ENCODE results near the gene SKI.
"Not testable (repeated sequence)": the region's sequence is repeated elsewhere in the genome, so short reads cannot be mapped to it uniquely, and the experiment has no call there.

Gene SKI

GRCh38 chr1:2326524-2326923, 98.4 kb downstream of the SKI start:
- DNase-seq (no peak), ATAC-seq (ENCODE audit: insufficient read depth, low read depth) (no peak)
- H3K27me3 ChIP-seq (ENCODE audit: insufficient read depth, low read length, poor library complexity) = no peaks in the 10 kb centered on the region
- TF ChIP-seq, protein P1, sequence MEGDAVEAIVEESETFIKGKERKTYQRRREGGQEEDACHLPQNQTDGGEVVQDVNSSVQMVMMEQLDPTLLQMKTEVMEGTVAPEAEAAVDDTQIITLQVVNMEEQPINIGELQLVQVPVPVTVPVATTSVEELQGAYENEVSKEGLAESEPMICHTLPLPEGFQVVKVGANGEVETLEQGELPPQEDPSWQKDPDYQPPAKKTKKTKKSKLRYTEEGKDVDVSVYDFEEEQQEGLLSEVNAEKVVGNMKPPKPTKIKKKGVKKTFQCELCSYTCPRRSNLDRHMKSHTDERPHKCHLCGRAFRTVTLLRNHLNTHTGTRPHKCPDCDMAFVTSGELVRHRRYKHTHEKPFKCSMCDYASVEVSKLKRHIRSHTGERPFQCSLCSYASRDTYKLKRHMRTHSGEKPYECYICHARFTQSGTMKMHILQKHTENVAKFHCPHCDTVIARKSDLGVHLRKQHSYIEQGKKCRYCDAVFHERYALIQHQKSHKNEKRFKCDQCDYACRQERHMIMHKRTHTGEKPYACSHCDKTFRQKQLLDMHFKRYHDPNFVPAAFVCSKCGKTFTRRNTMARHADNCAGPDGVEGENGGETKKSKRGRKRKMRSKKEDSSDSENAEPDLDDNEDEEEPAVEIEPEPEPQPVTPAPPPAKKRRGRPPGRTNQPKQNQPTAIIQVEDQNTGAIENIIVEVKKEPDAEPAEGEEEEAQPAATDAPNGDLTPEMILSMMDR (IDR thresholded peaks at IDR 0.05; ENCODE audit: borderline replicate concordance, extremely low read depth, low read length, poor library complexity, severe bottlenecking) = no peak
- TF ChIP-seq EZH2 (IDR thresholded peaks at IDR 0.05; ENCODE audit: borderline replicate concordance, low read depth, low read length, severe bottlenecking) = no peak
- H3K36me3 ChIP-seq (ENCODE audit: insufficient read depth, low read length) = no peaks in the 10 kb centered on the region
- H2AFZ ChIP-seq (ENCODE audit: low read depth, low read length) = no peak overlapping the region
- H3K9me3 ChIP-seq (ENCODE audit: insufficient read depth, low read length, severe bottlenecking) = no peaks in the 10 kb centered on the region
- H3K4me2 ChIP-seq (ENCODE audit: insufficient read depth, low read length) = no peak overlapping the region
- H3K9ac ChIP-seq (ENCODE audit: low read depth, low read length) = no peak overlapping the region
- no peak overlapping the region for H3K27ac ChIP-seq (ENCODE audit: low read length)
- H3K4me3 ChIP-seq (ENCODE audit: low read depth in 1 of 2, low read length in 2 of 2) = no peak overlapping the region
- no peaks in the 10 kb centered on the region for H4K20me1 ChIP-seq (ENCODE audit: insufficient read depth, low read length)
- no peaks in the 10 kb centered on the region for H3K79me2 ChIP-seq (ENCODE audit: insufficient read depth, low read length)
- no peaks in the 10 kb centered on the region for H3K4me1 ChIP-seq (ENCODE audit: insufficient read depth, low read length)

- DNase-seq; H2AFZ ChIP-seq (ENCODE audit: low read depth, low read length); H3K36me3 ChIP-seq (ENCODE audit: insufficient read depth, low read length); H3K4me1 ChIP-seq (ENCODE audit: insufficient read depth, low read length); ATAC-seq (ENCODE audit: insufficient read depth, low read depth); H3K27ac ChIP-seq (ENCODE audit: low read length); H3K9me3 ChIP-seq (ENCODE audit: insufficient read depth, low read length, severe bottlenecking); H3K27me3 ChIP-seq (ENCODE audit: insufficient read depth, low read length, poor library complexity); H3K4me2 ChIP-seq (ENCODE audit: insufficient read depth, low read length); H3K9ac ChIP-seq (ENCODE audit: low read depth, low read length); H3K4me3 ChIP-seq (ENCODE audit: low read depth in 1 of 2, low read length in 2 of 2); H3K79me2 ChIP-seq (ENCODE audit: insufficient read depth, low read length); H4K20me1 ChIP-seq (ENCODE audit: insufficient read depth, low read length): not testable (repeated sequence)
Measured at GRCh38 chr1:2327162-2327561, 99.0 kb downstream of the SKI start.

DNA sequence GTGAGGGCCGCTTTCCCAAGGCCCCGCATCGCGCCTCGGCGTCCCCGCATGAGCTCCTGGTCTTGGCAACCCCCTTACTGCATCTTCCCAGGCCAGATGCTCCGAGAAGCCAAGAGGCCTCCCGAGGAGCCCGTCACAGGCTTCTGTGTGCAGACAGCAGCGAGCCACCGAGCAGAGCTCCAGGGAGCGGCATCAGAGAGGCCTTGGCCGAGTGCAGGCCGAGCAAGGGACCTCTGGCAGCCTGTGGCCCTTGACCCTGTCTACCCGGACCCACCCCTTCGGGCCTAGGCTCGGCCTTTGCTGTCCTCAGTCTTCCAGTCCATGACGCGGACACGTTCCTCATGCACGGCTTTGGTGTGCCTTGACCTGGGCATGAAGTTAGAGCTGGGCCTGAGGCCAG, 99.7 kb downstream of the SKI start:
- Histone ChIP-seq H3K27ac (ENCODE audit: low read length) (no peak overlapping the region), H4K20me1 (ENCODE audit: insufficient read depth, low read length) (no peaks in the 10 kb centered on the region), H3K4me1 (ENCODE audit: insufficient read depth, low read length) (no peaks in the 10 kb centered on the region), H3K27me3 (ENCODE audit: insufficient read depth, low read length, poor library complexity) (no peaks in the 10 kb centered on the region), H3K9ac (ENCODE audit: low read depth, low read length) (no peak overlapping the region), H3K4me3 (ENCODE audit: low read depth in 1 of 2, low read length in 2 of 2) (no peak overlapping the region), H3K4me2 (ENCODE audit: insufficient read depth, low read length) (no peak overlapping the region), H3K9me3 (ENCODE audit: insufficient read depth, low read length, severe bottlenecking) (no peaks in the 10 kb centered on the region), H2AFZ (ENCODE audit: low read depth, low read length) (no peak overlapping the region), H3K79me2 (ENCODE audit: insufficient read depth, low read length) (no peaks in the 10 kb centered on the region), H3K36me3 (ENCODE audit: insufficient read depth, low read length) (no peaks in the 10 kb centered on the region)
- DNase-seq = no peak
- no peak for TF ChIP-seq EZH2 (IDR thresholded peaks at IDR 0.05; ENCODE audit: borderline replicate concordance, low read depth, low read length, severe bottlenecking)
- TF ChIP-seq, protein P1 (IDR thresholded peaks at IDR 0.05; ENCODE audit: borderline replicate concordance, extremely low read depth, low read length, poor library complexity, severe bottlenecking) = no peak
- ATAC-seq (ENCODE audit: insufficient read depth, low read depth) = no peak

GRCh38 chr1:2328676-2329455, 100.7 kb downstream of the SKI start:
- H3K27me3 ChIP-seq (ENCODE audit: insufficient read depth, low read length, poor library complexity) = no peaks in the 10 kb centered on the region
- no peaks in the 10 kb centered on the region for H4K20me1 ChIP-seq (ENCODE audit: insufficient read depth, low read length)
- H3K4me3 ChIP-seq (ENCODE audit: low read depth in 1 of 2, low read length in 2 of 2) = no peak overlapping the region
- no peak overlapping the region for H3K4me2 ChIP-seq (ENCODE audit: insufficient read depth, low read length)
- H3K36me3 ChIP-seq (ENCODE audit: insufficient read depth, low read length) = no peaks in the 10 kb centered on the region
- no peaks in the 10 kb centered on the region for H3K9me3 ChIP-seq (ENCODE audit: insufficient read depth, low read length, severe bottlenecking)
- no peak for TF ChIP-seq EZH2 (IDR thresholded peaks at IDR 0.05; ENCODE audit: borderline replicate concordance, low read depth, low read length, severe bottlenecking)
- TF ChIP-seq, protein P1 (IDR thresholded peaks at IDR 0.05; ENCODE audit: borderline replicate concordance, extremely low read depth, low read length, poor library complexity, severe bottlenecking) = no peak
- no peak for DNase-seq
- no peak for ATAC-seq (ENCODE audit: insufficient read depth, low read depth)
- no peak overlapping the region for H3K27ac ChIP-seq (ENCODE audit: low read length)
- H3K9ac ChIP-seq (ENCODE audit: low read depth, low read length) = no peak overlapping the region
- H2AFZ ChIP-seq (ENCODE audit: low read depth, low read length) = no peak overlapping the region
- no peaks in the 10 kb centered on the region for H3K4me1 ChIP-seq (ENCODE audit: insufficient read depth, low read length)
- no peaks in the 10 kb centered on the region for H3K79me2 ChIP-seq (ENCODE audit: insufficient read depth, low read length)
